Measurements from ENCODE around the gene CYP11A1.
"Not testable (repeated sequence)": the region's sequence is repeated elsewhere in the genome, so short reads cannot be mapped to it uniquely, and the experiment has no call there.

Gene CYP11A1

GRCh38 chr15:74400915-74401757, 33.7 kb upstream of the CYP11A1 start:
- DNase-seq (ENCODE audit: low spot score): peak; percentile 46

GRCh38 chr15:74400313-74400860, 32.9 kb upstream of the CYP11A1 start:
- DNase-seq (ENCODE audit: low spot score): no peak

- no peak for DNase-seq (ENCODE audit: low spot score)
Observed at GRCh38 chr15:74399511-74400312, 32.3 kb upstream of the CYP11A1 start.

- no peak for DNase-seq (ENCODE audit: low spot score)
Observed at GRCh38 chr15:74399100-74399499, 31.7 kb upstream of the CYP11A1 start.

- no peak for DNase-seq (ENCODE audit: low spot score)
Observed at GRCh38 chr15:74398183-74398582, 30.7 kb upstream of the CYP11A1 start.

- peak; percentile 40 for DNase-seq (ENCODE audit: low spot score)
Observed at GRCh38 chr15:74397239-74398068, 30.0 kb upstream of the CYP11A1 start.

- peak; percentile 39 for DNase-seq (ENCODE audit: low spot score)
Observed at GRCh38 chr15:74396445-74397238, 29.2 kb upstream of the CYP11A1 start.

- DNase-seq (ENCODE audit: low spot score): no peak
Observed at GRCh38 chr15:74396146-74396438, 28.6 kb upstream of the CYP11A1 start.

- no peak for DNase-seq (ENCODE audit: low spot score)
Observed at GRCh38 chr15:74395319-74396145, 28.1 kb upstream of the CYP11A1 start.

- DNase-seq (ENCODE audit: low spot score): no peak
Observed at GRCh38 chr15:74394090-74394846, 26.8 kb upstream of the CYP11A1 start.

- no peak for DNase-seq (ENCODE audit: low spot score)
Observed at GRCh38 chr15:74393423-74393822, 26.0 kb upstream of the CYP11A1 start.

GRCh38 chr15:74392902-74393301, 25.5 kb upstream of the CYP11A1 start:
- DNase-seq (ENCODE audit: low spot score): no peak

GRCh38 chr15:74392451-74392830, 25.0 kb upstream of the CYP11A1 start:
- no peak for DNase-seq (ENCODE audit: low spot score)

- DNase-seq (ENCODE audit: low spot score): no peak
Observed at GRCh38 chr15:74391582-74392450, 24.4 kb upstream of the CYP11A1 start.

- no peak for DNase-seq (ENCODE audit: low spot score)
Observed at GRCh38 chr15:74390647-74391288, 23.3 kb upstream of the CYP11A1 start.

- DNase-seq (ENCODE audit: low spot score): not testable (repeated sequence)
Observed at GRCh38 chr15:74390049-74390646, 22.7 kb upstream of the CYP11A1 start.

GRCh38 chr15:74389241-74390048, 22.0 kb upstream of the CYP11A1 start:
- no peak for DNase-seq (ENCODE audit: low spot score)

Measured in NAMALWA (cell line).